Thymus (tissue), 14 donors: ENCODE measurements around the gene MAP4K1. TPM values are rescaled to one million over a fixed set of nuclear protein-coding genes. Genes with fewer than 3 reads are reported as not detected.

Source experiments
- DNase-seq, 9 donors: peaks; one replicate each; pipeline ENCODE4 v3.0.0-alpha.2; 2013; ENCODE audit warnings: low spot score in 9 of 9, low read depth in 6 of 9, missing footprints in 1 of 9
- H3K27ac ChIP-seq, 2 donors: one replicate each; pipeline ENCODE4 v1.5.1; 2013; ENCODE audit warnings: control low read depth in 1 of 2, low read depth in 1 of 2, low read length in 1 of 2, mild to moderate bottlenecking in 1 of 2, moderate library complexity in 1 of 2
- H3K27me3 ChIP-seq, 2 donors: one replicate each; pipeline ENCODE4 v1.5.1; 2013; ENCODE audit warnings: low read length in 1 of 2; ENCODE audit not compliant: control insufficient read depth in 2 of 2, insufficient read depth in 1 of 2
- H3K36me3 ChIP-seq, 2 donors: one replicate each; pipeline ENCODE4 v1.5.1; 2013; ENCODE audit warnings: low read length in 1 of 2, mild to moderate bottlenecking in 1 of 2, moderate library complexity in 1 of 2; ENCODE audit not compliant: control insufficient read depth in 2 of 2, insufficient read depth in 2 of 2
- H3K4me1 ChIP-seq, 2 donors: one replicate each; pipeline ENCODE4 v1.5.1; 2013; ENCODE audit warnings: low read length in 2 of 2; ENCODE audit not compliant: control insufficient read depth in 2 of 2, insufficient read depth in 2 of 2
- H3K4me3 ChIP-seq, 2 donors: one replicate each; pipeline ENCODE4 v1.5.1; 2013; ENCODE audit warnings: low read length in 2 of 2, control low read depth in 1 of 2, mild to moderate bottlenecking in 1 of 2
- H3K9me3 ChIP-seq, 2 donors: one replicate each; pipeline ENCODE4 v1.5.1; 2013; ENCODE audit warnings: low read length in 1 of 2, mild to moderate bottlenecking in 1 of 2; ENCODE audit not compliant: control insufficient read depth in 2 of 2, insufficient read depth in 1 of 2
- WGBS: extraction: QIAGEN DNeasy Blood & Tissue Kit; methylation state at CpG from one replicate; pipeline ENCODE4 v1.1.7; 2013; 5-methylcytosine and 5-hydroxymethylcytosine counted together
- long read RNA-seq, 10 donors: transcript quantifications; one replicate each; lab custom pipeline, GENCODE V29; 2026
- polyA plus RNA-seq: library from polyadenylated mRNA; stranded (reverse); fragments of 200-250 nt; gene quantifications from one replicate; pipeline ENCODE4 v1.2.3, GENCODE V29; 2013
- total RNA-seq: library from RNA; stranded (reverse); fragments of 120-200 nt; gene quantifications from one replicate; pipeline ENCODE4 v1.2.4, GENCODE V29; 2013
- donor health status: healthy.

Gene MAP4K1
- total RNA-seq, result 24.6 TPM
- 82.9 TPM for polyA plus RNA-seq
- long read RNA-seq, donor 1, result 0 reads
- long read RNA-seq, donor 2, transcript MAP4K1-201 (31 exons, 2,653 nt), result major isoform, 10 of 837 reads
- long read RNA-seq, donor 2, partial matches to known transcripts, result 299 of 837 reads
- long read RNA-seq, donor 2, other reads (novel, unspliced or antisense), result 526 of 837 reads
- long read RNA-seq, donor 3, transcript MAP4K1-201 (31 exons, 2,653 nt), result major isoform, 8 of 713 reads
- long read RNA-seq, donor 3, partial matches to known transcripts, result 394 of 713 reads
- long read RNA-seq, donor 3, other reads (novel, unspliced or antisense), result 308 of 713 reads
- long read RNA-seq, donor 4, partial matches to known transcripts, result 241 of 432 reads
- long read RNA-seq, donor 4, other reads (novel, unspliced or antisense), result 189 of 432 reads
- long read RNA-seq, donor 5, partial matches to known transcripts, result 12 of 22 reads
- long read RNA-seq, donor 5, other reads (novel, unspliced or antisense), result 7 of 22 reads
- long read RNA-seq, donor 6, partial matches to known transcripts, result 0 of 7 reads
- long read RNA-seq, donor 6, other reads (novel, unspliced or antisense), result 0 of 7 reads
- long read RNA-seq, donor 7, partial matches to known transcripts, result 320 of 682 reads
- long read RNA-seq, donor 7, other reads (novel, unspliced or antisense), result 361 of 682 reads
- long read RNA-seq, donor 8, partial matches to known transcripts, result 53 of 162 reads
- long read RNA-seq, donor 8, other reads (novel, unspliced or antisense), result 105 of 162 reads
- long read RNA-seq, donor 9, partial matches to known transcripts, result 107 of 267 reads
- long read RNA-seq, donor 9, other reads (novel, unspliced or antisense), result 155 of 267 reads
- long read RNA-seq, donor 10, partial matches to known transcripts, result 166 of 332 reads
- long read RNA-seq, donor 10, other reads (novel, unspliced or antisense), result 163 of 332 reads

DNA sequence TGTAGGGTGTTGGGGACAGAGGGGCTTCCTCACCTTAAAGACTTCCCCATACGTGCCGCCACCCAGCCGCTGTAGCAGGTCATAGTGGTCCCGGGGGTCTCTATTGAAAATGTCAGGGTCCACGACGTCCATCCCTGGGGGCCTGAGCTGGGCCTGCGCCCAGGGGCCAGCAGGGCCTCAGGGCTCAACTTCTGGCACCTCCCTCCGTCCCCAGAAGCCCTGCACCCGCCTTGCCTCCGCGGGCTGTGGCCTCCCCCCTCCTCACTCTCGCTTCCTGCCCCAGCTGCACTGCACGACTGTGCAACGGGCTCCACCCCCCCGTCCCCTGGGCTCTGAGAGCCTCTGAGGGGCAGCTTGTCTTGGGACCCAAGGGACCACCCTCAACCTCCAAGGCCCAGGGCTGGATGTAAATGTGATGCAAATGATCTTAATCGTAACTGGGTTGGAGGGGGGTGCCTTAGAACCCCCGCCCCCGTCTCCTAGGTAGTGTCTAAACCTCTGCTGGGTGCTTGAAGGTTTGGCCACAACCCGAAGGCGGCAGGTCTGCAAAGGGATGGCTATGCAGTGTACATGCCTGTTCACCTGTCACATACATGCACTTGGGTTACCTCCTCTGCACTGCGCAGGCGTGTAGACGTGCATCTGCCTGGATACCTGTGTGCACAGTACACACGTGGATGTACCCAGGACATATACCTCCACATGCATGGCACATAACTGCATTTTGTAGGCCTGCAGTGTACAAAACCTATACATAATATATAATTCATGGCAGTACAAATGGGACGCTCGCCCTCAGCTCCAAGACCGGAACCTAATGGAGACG lies at the start of gene MAP4K1:
Gene MAP4K1 (minus strand): TSS at position 190 of the 826 bp plus-strand sequence. CDS start 58 bp downstream, at position 132.
- Histone ChIP-seq H3K4me3 (peak within 1 kb of the TSS; percentile 66 to 84), H3K27ac (peak within 1 kb of the TSS; percentile 88 to 91), H3K27me3 (no peaks in the 10 kb centered on the region), H3K4me1 (peaks cover 15 to 26% of the 10 kb centered on the region in 2 donors), H3K36me3 (peaks cover 22 to 38% of the 10 kb centered on the region in 2 donors), H3K9me3 (peaks cover 0 to 6% of the 10 kb centered on the region in 2 donors)
- peak; percentile 41 to 86 (median 62) for DNase-seq
- WGBS, result 5% methylated on average over 28 of the region's 28 CpGs

DNA sequence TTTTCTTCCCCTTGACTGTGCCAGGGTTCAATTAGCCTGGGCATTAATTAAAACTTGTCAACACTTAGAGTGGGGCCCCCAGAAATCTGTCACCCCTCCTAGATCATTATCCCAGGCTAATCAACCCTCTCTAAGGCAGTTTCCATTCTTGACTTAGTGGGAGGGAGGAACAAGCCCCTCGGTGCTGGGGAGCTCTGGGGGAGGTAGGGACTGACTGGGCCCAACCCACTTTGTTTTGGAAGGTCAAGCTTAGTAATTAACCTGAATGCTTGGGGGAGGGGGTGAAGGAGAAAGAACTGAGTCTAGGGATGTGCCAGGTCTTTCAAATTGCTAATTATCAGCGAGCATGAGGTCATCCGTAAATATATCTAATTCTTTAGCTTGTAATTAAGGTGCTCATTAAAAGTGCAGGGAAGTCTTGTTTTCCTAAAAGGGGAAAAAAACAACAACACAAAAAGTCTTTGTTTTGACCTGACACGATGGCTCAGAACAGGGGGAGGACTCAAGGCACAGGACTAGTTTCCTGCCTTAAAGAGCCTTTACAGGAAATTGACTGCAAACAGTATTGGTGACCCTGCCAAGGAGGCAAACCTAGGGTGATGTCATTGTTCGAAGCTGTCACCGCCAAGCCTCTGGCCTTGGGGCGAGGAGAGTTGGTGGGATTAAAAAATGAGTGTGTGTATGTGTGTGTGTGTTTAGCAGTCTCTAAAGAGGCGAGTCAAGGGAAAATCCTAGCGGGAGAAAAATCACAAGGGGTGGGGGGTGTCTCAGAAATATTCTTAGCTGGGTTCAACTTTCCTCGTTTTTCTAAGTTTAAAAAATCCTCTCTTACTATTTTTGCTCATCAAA lies 49.1 kb upstream of the MAP4K1 start:
- peaks cover 37 to 88% of the 10 kb centered on the region in 2 donors for H3K27me3 ChIP-seq
- peaks cover 7 to 61% of the 10 kb centered on the region in 2 donors for H3K4me1 ChIP-seq
- WGBS, result 67% methylated on average over 10 of the region's 10 CpGs
- H3K36me3 ChIP-seq, result no peaks in the 10 kb centered on the region
- no peak for DNase-seq
- peak overlapping the region; percentile 36 to 45 for H3K27ac ChIP-seq
- H3K4me3 ChIP-seq, result no peak overlapping the region
- no peaks in the 10 kb centered on the region for H3K9me3 ChIP-seq

- no peaks in the 10 kb centered on the region for H3K36me3 ChIP-seq
- peaks cover 41 to 90% of the 10 kb centered on the region in 2 donors for H3K27me3 ChIP-seq
- H3K9me3 ChIP-seq, result no peaks in the 10 kb centered on the region
- no peak overlapping the region for H3K4me3 ChIP-seq
- H3K27ac ChIP-seq, result peak overlapping the region; percentile 45 to 64
- 88% methylated on average over 19 of the region's 19 CpGs for WGBS
- H3K4me1 ChIP-seq, result peaks cover 7 to 63% of the 10 kb centered on the region in 2 donors
- DNase-seq, result no peak
Observed at GRCh38 chr19:38665950-38666662, 48.4 kb upstream of the MAP4K1 start.

DNA sequence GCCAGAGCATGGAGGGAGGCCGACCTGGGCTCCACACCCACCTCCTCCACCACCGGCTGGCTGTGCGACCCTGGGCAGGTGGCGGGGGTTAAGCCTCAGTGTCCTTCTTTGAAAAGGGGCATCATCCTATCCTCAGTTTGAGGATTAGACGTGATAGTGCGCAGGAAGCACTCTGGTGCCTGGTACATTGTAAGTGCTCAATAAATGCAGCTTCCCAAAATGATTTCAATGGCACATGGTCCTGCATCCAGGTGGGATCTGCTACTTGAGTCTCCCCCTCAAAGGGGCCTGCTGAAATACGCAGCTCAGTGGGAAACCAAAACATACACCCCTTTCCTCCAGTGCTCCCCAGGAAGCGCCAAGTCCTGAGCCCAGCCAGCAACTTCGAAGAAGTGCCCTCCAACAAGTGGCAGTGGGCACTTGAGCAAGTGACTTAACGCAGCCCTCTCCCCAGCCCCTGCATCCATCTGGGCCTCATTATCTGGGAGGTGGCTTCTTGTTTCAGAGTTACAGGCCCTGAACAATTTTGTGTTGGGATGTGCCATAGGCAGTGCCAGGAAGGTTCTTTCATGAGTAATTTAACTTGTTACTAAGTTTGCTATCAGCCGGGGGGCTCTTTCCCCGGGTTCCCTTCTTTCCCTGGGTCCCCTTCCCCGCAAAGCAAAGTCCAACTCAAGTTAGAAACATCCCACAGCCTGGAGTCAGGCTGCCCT lies 47.6 kb upstream of the MAP4K1 start:
- H3K36me3 ChIP-seq, result no peaks in the 10 kb centered on the region
- no peak for DNase-seq
- peak overlapping the region in 1 of 2 donors; percentile 7 for H3K27ac ChIP-seq
- 90% methylated on average over 13 of the region's 13 CpGs for WGBS
- peaks cover 7 to 62% of the 10 kb centered on the region in 2 donors for H3K4me1 ChIP-seq
- H3K9me3 ChIP-seq, result no peaks in the 10 kb centered on the region
- H3K4me3 ChIP-seq, result no peak overlapping the region
- H3K27me3 ChIP-seq, result peaks cover 45 to 94% of the 10 kb centered on the region in 2 donors

DNA sequence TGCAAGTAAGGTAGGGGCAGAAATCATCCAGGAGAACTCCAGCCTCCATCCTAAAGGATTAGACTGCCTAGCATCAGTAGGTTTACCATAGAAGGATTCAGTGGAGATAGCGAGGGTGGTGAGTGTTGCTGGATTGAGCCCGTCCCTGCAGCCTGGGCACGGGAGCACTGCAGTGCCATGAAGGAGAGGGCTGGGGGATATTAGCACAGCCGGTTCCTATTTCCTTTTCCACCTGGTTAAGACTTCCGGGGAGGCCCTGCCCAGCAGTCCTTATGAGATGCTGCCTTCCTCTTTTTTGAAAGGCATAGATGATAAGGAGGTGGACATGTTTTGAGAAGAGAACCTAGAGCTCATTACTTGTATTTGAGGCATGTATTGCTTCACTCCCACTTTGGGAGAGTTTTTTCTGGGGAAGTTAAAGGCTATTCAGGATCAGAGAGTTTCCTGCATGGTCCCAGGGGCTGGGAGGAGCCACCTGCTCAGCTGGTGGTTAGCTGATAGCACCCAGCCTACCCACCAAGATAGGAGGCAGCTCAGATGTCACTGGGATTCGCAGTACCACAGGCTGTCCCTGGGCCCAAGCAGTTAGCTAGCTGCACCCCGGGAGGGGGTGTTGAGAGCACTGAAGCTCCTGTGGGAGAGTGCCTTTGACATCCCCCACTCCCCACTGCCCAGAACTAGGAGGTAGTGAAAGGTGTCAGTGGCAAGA lies 46.9 kb upstream of the MAP4K1 start:
- H3K4me3 ChIP-seq, result no peak overlapping the region
- DNase-seq, result no peak
- H3K4me1 ChIP-seq, result peaks cover 6 to 54% of the 10 kb centered on the region in 2 donors
- no peaks in the 10 kb centered on the region for H3K36me3 ChIP-seq
- H3K27ac ChIP-seq, result no peak overlapping the region
- H3K27me3 ChIP-seq, result peaks cover 50 to 94% of the 10 kb centered on the region in 2 donors
- no peaks in the 10 kb centered on the region for H3K9me3 ChIP-seq
- 28% methylated on average over 7 of the region's 7 CpGs for WGBS

- H3K4me3 ChIP-seq, result no peak overlapping the region
- H3K4me1 ChIP-seq, result peaks cover 2 to 54% of the 10 kb centered on the region in 2 donors
- H3K27ac ChIP-seq, result no peak overlapping the region
- 64% methylated on average over 19 of the region's 19 CpGs for WGBS
- peak in 1 of 9 donors; percentile 56 for DNase-seq
- H3K36me3 ChIP-seq, result no peaks in the 10 kb centered on the region
- peaks cover 56 to 94% of the 10 kb centered on the region in 2 donors for H3K27me3 ChIP-seq
- no peaks in the 10 kb centered on the region for H3K9me3 ChIP-seq
Observed at GRCh38 chr19:38663957-38664502, 46.3 kb upstream of the MAP4K1 start.
